Stimulated activated naive CD4-positive, alpha-beta T cell treated with Interleukin-2 at 50 U/mL for 16 hours (primary cell): ENCODE measurements around the gene ADA.
"Not testable (repeated sequence)": the region's sequence is repeated elsewhere in the genome, so short reads cannot be mapped to it uniquely, and the experiment has no call there.

Experiments
- DNase-seq: peaks from one replicate; lab custom pipeline; 2025; lab: John Stamatoyannopoulos, UW

The ADA gene

GRCh38 chr20:44599715-44600114, 51.8 kb downstream of the ADA start:
- no peak for DNase-seq

GRCh38 chr20:44598423-44599305, 52.8 kb downstream of the ADA start:
- no peak for DNase-seq

- DNase-seq, result no peak
Observed at GRCh38 chr20:44597930-44598329, 53.6 kb downstream of the ADA start.

GRCh38 chr20:44597516-44597915, 54.0 kb downstream of the ADA start:
- no peak for DNase-seq

GRCh38 chr20:44596876-44597275, 54.6 kb downstream of the ADA start:
- no peak for DNase-seq

- no peak for DNase-seq
Observed at GRCh38 chr20:44596010-44596409, 55.5 kb downstream of the ADA start.

- DNase-seq, result no peak
Observed at GRCh38 chr20:44594730-44595129, 56.8 kb downstream of the ADA start.

- no peak for DNase-seq
Observed at GRCh38 chr20:44593751-44594150, 57.7 kb downstream of the ADA start.

- no peak for DNase-seq
Observed at GRCh38 chr20:44592366-44592765, 59.1 kb downstream of the ADA start.

- DNase-seq, result no peak
Observed at GRCh38 chr20:44590980-44591778, 60.3 kb downstream of the ADA start.

GRCh38 chr20:44589537-44589936, 62.0 kb downstream of the ADA start:
- no peak for DNase-seq

GRCh38 chr20:44588321-44588720, 63.2 kb downstream of the ADA start:
- not testable (repeated sequence) for DNase-seq

- DNase-seq, result no peak
Observed at GRCh38 chr20:44587035-44587980, 64.2 kb downstream of the ADA start.

GRCh38 chr20:44586289-44586911, 65.1 kb downstream of the ADA start:
- no peak for DNase-seq

GRCh38 chr20:44585057-44585963, 66.2 kb downstream of the ADA start:
- no peak for DNase-seq

GRCh38 chr20:44584162-44584561, 67.3 kb downstream of the ADA start:
- no peak for DNase-seq

GRCh38 chr20:44583157-44583556, 68.3 kb downstream of the ADA start:
- DNase-seq, result no peak

GRCh38 chr20:44582311-44583025, 69.0 kb downstream of the ADA start, which contains the start of gene PKIG:
PKIG (plus strand) TSS chr20:44582579; CDS start chr20:44614557, 31,978 bp downstream.
- no peak for DNase-seq

- DNase-seq, result no peak
Observed at GRCh38 chr20:44581515-44581914, 70.0 kb downstream of the ADA start.
